GM19239 (cell line): ENCODE measurements around the gene VMP1.
"Not testable (repeated sequence)": the region's sequence is repeated elsewhere in the genome, so short reads cannot be mapped to it uniquely, and the experiment has no call there.

Experiments used
- DNase-seq: peaks from one replicate; pipeline ENCODE4 v3.0.0; 2011; ENCODE audit warnings: low spot score; ENCODE audit not compliant: insufficient read length
- FAIRE-seq: peaks from 2 replicates; lab custom pipeline; 2011; peaks lifted over from hg19 to GRCh38; lab: Jason Lieb, UNC

VMP1 gene

GRCh38 chr17:59852847-59853167 lies 145.4 kb downstream of the VMP1 start:
- not testable (repeated sequence) for FAIRE-seq

GRCh38 chr17:59853168-59853918 lies 145.9 kb downstream of the VMP1 start:
- DNase-seq (no peak), FAIRE-seq (peak; percentile 64)

More at GRCh38 chr17:59852847-59853167, 145.4 kb downstream of the VMP1 start:
- DNase-seq, result not testable (repeated sequence)

- FAIRE-seq, DNase-seq: not testable (repeated sequence)
These were observed 146.7 kb downstream of the VMP1 start for GRCh38 chr17:59853919-59854729.

GRCh38 chr17:59856859-59857794 lies 149.7 kb downstream of the VMP1 start:
- FAIRE-seq (no peak), DNase-seq (no peak)

GRCh38 chr17:59858167-59858816 lies 150.8 kb downstream of the VMP1 start:
- DNase-seq (no peak), FAIRE-seq (no peak)

GRCh38 chr17:59858932-59859331 lies 151.5 kb downstream of the VMP1 start:
- FAIRE-seq (no peak), DNase-seq (no peak)

DNA sequence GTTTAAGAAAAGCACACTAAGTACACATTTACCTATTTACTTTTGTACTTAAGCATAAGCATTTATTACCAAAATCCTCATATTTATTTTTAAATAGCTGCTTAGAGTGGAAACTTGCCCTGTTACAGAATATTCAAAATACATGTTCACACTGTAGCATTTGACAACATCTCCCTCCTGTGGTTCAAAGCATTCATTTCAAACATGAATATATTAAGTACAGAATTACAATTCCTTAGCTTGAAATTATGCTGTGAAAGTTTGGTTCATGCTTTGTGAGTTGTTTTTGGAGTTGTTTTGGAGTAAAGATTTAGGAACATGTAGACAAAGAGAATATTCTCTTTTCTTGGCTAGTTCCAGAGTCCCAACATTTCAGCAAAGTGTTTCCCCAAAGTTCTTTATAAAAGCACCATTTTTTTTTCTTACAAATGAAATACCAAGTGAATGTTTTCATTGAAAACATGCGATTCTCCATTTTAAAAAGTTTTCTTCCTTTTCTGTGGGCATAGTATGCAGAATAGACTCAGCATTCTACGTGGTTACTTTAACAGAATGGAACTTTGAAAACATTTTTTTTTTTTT lies 152.1 kb downstream of the VMP1 start:
- FAIRE-seq (no peak), DNase-seq (no peak)

- no peak for DNase-seq
- FAIRE-seq, result no peak
These were observed 156.2 kb downstream of the VMP1 start for GRCh38 chr17:59863616-59864015.

DNA sequence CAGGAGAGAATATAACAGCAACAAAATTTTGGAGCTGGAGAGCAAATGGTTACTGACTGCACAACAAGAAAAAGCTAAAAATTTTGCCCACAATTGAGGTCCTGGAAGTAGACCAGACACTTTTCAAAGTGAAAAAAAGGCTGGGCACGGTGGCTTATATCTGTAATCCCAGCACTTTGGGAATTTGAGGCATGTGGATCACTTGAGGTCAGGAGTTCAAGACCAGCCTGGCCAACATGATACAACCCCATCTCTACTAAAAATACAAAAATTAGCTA lies 162.4 kb downstream of the VMP1 start:
- FAIRE-seq (no peak), DNase-seq (no peak)

DNA sequence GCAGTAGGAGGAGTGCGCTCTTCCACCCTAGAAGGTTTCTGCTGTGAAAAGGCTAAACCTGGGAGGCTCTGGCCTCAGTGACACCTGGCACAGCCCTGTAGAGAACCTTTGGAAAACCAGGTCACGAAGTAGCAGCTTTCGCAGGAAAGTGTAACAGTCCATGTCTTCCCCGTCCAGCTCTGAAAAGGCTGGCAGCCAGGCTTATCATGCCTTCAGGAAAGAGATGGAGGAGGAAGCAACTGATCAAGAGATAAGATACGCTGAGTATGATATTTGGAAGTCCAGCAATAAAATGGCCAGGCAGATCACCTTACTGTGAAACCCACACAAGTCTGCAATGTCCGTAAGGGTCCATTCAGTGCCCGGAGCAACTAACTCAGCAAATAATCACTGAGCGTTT lies 163.0 kb downstream of the VMP1 start:
- FAIRE-seq (no peak), DNase-seq (no peak)

GRCh38 chr17:59872351-59872750 lies 164.9 kb downstream of the VMP1 start:
- DNase-seq (no peak), FAIRE-seq (no peak)

DNA sequence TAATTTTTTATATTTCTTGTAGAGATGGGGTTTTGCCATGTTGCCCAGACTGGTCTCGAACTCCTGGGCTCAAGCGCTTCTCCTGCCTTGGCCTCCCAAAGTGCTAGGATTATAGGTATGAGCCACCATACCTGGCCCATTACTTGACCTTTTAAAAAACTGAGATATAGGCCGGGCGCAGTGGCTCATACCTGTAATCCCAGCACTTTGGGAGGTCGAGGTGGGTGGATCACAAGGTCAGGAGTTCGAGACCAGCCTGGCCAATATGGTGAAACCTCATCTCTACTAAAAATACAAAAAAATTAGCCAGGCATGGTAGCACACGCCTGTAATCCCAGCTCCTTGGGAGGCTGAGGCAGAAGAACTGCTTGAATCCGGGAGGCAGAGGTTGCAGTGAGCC lies 166.0 kb downstream of the VMP1 start:
- not testable (repeated sequence) for FAIRE-seq, DNase-seq

GRCh38 chr17:59874376-59874775 lies 166.9 kb downstream of the VMP1 start:
- DNase-seq, result no peak
- FAIRE-seq, result no peak

DNA sequence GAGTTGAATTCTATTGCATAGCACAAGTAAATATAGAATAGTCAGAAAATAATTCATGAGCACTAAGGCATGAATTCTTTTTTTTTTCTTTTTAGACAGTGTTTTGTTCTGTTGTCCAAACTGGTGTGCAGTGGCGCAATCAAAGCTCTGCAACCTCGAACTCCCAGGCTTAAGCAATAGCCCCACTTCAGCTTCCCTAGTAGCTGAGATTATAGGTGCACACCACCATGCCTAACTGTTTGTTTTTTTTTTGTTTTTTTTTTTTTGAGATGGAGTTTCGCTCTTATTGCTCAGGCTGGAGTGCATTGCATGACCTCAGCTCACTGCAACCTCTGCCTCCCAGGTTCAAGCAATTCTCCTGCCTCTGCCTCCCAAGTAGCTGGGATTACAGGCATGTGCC lies 168.7 kb downstream of the VMP1 start:
- FAIRE-seq, result no peak
- no peak for DNase-seq

DNA sequence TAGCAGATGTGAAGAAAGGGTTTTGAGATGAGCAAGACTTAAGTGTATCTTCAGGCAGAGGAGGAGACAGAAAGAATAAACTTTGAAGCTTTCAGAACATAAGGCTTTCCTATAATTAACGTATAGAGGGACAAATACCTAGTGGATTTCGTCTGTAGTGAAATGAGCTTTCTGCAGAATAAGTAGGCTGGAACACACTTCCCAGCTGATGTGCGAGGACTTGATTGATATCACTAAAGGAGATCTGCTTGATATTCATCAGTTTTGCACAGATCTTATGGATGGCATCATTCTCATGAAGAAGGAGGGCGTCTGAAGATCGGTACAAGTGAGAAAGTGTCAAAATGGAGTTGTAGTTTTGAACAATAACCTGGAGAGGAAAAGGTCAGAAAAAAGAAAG lies 170.5 kb downstream of the VMP1 start:
- FAIRE-seq (no peak), DNase-seq (no peak)

DNA sequence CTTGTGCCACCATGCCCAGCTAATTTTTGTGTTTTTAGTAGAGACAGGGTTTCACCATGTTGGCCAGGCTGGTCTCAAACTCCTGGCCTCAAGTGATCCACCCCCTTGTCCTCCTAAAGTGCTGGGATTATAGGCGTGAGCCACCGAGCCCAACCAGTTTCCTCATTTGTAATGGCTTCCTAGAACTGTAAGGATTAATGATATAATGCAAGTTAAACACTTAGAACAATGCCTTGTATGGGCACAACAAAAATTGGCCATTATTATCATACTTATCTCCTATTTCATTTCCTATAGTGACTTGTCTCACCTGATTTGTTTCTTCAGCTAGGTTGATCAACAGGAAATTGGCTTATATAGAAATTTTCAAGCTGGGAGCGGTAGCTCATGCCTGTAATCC lies 171.2 kb downstream of the VMP1 start:
- no peak for FAIRE-seq
- no peak for DNase-seq

DNA sequence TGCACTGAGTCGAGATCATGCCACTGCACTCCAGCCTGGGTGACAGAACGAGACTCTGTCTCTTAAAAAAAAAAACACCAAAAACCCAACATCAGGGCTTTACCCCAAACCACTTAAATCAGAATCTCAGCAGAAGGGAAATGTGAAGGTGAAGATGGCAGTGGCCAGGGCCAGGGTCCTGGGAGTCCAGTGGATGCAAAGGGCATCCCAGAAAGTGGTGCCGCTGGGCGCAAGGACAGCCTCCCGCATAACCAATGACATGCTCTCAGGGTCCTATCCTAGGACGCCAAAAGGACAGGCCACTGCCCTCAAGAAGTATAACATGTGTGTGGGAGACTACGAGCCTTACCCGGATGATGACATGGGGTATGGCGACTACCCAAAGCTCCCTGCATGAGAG lies 177.4 kb downstream of the VMP1 start:
- FAIRE-seq, result no peak
- DNase-seq, result no peak

DNA sequence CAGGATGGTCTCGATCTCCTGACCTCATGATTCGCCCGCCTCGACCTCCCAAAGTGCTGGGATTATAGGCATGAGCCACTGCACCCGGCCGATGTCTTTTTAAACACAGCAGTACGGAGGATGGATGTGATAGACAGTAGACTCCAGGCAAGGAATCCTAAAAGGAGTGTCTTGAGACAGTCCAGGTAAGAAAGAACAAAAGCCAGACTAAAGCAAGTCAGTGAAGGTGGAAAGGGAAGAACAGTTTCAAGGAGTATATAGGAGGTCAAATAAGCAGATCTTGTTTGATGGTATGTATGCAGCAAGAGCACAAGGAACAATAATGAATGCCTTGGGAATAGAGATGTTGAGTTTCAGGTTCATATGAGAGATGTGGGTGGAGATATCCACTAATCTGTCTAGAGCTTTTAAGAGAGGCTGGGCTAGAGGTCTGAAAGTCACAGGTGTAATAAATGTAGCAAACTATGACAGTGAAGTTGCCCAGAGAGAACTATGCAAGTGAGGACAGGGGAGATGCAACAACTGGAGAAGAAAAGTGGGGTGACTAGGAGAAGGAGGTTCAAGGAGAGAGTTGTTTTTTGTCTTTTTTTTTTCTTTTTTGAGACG lies 180.8 kb downstream of the VMP1 start:
- DNase-seq (no peak), FAIRE-seq (no peak)

DNA sequence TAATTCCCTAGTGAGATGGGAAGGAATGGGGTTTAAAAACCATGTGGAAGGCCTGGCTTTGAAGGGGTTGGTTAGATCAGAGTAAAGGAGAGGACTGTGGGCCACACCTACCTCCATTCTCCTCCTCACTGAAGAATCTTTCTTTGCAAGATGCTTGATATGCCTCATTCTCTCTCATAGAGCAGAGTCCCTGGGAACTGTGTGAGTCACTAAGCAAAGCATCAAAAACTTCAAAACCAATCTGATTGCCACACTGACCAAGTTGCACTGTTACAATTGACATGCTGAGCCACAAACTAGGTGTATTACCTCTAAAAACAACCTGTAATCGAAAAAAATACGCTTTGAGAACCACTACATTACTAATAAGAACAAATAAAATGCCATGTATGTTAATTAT lies 183.3 kb downstream of the VMP1 start:
- FAIRE-seq, result no peak

More for the DNA sequence above, 183.3 kb downstream of the VMP1 start:
- DNase-seq, result no peak
